ENCODE results near the gene RABGAP1L.
A peak's percentile ranks its signal among the peaks of the same experiment; 100 is the strongest.
"Not testable (repeated sequence)": the region's sequence is repeated elsewhere in the genome, so short reads cannot be mapped to it uniquely, and the experiment has no call there.

RABGAP1L gene

DNA sequence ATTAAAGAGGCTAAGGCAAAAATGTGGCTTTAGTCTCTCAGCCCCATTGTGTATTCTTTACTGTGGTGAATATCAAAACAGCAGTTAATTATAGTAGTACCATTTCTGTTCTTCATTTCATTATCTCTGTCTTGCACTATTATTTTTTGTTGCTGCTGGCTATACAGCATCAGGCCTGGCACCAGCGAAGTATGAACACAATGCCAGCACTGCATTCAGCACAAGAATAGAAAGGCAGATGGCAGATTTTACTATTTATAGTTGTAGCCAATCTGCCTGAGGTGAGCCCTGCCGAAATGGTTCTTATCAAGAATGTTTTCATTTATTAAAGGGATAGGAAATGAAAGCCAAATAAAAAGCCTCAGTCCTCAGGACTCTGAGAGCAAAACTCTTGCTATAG, 360.5 kb downstream of the RABGAP1L start:
- Histone ChIP-seq H2AFZ (ENCODE audit: low read depth, low read length) (peak overlapping the region; percentile 81), H3K9me3 (ENCODE audit: low read length) (no peaks in the 10 kb centered on the region), H3K4me3 (ENCODE audit: low read length) (peak overlapping the region; percentile 16), H3K36me3 (ENCODE audit: insufficient read depth, low read length) (no peaks in the 10 kb centered on the region), H3K4me1 (ENCODE audit: insufficient read depth, low read length) (peaks cover 16% of the 10 kb centered on the region), H3K27me3 (ENCODE audit: insufficient read depth, low read length) (no peaks in the 10 kb centered on the region)

DNA sequence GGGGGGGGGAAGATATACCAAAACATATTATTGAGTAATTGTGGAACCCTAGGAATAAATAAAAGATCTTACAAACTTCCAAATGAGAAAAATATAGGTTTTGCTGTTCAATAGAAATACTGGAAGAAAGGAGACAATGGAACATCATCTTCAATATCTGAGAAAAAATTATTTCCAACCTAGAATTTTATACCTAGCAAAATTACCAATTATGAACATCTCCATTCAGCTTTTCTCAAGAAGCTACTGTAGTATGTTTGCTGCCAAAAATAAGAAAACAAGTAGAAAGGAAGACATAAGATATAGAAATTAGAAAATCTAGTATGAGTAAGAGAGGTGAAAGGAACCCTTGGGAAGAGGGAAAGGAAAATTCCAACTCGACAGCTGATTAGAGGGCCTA, 372.4 kb downstream of the RABGAP1L start:
- no peak overlapping the region for H3K4me3 ChIP-seq (ENCODE audit: low read length)
- no peaks in the 10 kb centered on the region for H3K27me3 ChIP-seq (ENCODE audit: insufficient read depth, low read length)
- no peaks in the 10 kb centered on the region for H3K36me3 ChIP-seq (ENCODE audit: insufficient read depth, low read length)
- no peaks in the 10 kb centered on the region for H3K4me1 ChIP-seq (ENCODE audit: insufficient read depth, low read length)
- no peak overlapping the region for H2AFZ ChIP-seq (ENCODE audit: low read depth, low read length)
- no peaks in the 10 kb centered on the region for H3K9me3 ChIP-seq (ENCODE audit: low read length)

DNA sequence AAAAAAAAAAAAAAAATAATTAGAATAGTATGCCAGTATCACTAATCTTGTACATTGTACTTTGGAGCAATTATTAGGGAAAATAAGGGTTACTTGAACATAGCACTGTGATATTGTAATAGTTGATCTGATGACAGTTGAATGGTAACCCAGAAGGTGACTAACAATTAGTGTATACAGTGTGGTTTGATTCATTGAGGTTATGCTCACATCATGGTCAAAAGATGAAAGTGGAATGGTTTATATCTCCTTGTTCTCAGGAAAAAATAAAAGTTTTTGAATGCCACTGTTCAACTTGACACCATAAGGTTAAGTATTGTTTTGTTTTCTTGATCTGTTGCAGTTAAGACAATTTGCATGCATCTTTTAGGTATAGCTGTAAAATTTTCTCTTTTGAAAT, 375.5 kb downstream of the RABGAP1L start:
- Histone ChIP-seq H3K9me3 (ENCODE audit: low read length) (no peaks in the 10 kb centered on the region), H3K36me3 (ENCODE audit: insufficient read depth, low read length) (no peaks in the 10 kb centered on the region), H2AFZ (ENCODE audit: low read depth, low read length) (no peak overlapping the region), H3K4me1 (ENCODE audit: insufficient read depth, low read length) (no peaks in the 10 kb centered on the region), H3K27me3 (ENCODE audit: insufficient read depth, low read length) (no peaks in the 10 kb centered on the region), H3K4me3 (ENCODE audit: low read length) (no peak overlapping the region)

DNA sequence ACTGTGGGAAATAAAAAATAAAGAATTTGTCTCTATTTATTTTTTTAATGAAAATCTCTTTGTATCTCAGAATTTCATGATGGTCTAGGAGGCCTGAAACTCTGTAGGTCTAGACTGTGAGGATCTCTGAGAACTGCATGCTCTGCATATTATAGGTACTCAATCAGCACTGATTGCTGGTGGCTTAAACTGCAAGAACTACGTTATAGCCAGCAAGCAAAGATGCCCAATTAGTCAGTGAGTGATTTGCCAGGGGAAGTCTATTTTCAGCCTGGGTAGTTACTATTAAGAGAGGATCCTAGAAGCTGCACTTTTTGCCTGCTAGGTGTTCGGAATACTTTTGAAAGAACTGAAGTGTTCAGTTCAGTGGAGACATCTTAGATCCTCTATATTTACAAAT, 375.9 kb downstream of the RABGAP1L start:
- Histone ChIP-seq H3K4me3 (ENCODE audit: low read length) (no peak overlapping the region), H3K36me3 (ENCODE audit: insufficient read depth, low read length) (no peaks in the 10 kb centered on the region), H2AFZ (ENCODE audit: low read depth, low read length) (no peak overlapping the region), H3K27me3 (ENCODE audit: insufficient read depth, low read length) (no peaks in the 10 kb centered on the region), H3K9me3 (ENCODE audit: low read length) (no peaks in the 10 kb centered on the region), H3K4me1 (ENCODE audit: insufficient read depth, low read length) (no peaks in the 10 kb centered on the region)

DNA sequence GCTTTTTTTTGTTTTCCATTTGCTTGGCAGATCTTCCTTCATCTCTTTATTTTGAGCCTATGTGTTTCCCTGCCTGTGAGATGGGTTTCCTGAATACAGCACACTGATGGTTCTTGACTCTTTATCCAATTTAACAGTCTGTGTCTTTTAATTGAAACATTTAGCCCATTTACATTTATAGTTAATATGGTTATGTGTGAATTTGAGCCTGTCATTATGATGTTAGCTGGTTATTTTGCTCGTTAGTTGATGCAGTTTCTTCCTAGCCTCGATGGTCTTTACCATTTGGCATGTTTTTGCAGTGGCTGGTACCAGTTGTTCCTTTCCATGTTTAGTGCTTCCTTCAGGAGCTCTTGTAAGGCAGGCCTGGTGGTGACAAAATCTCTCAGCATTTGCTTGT, 384.1 kb downstream of the RABGAP1L start:
- H2AFZ ChIP-seq (ENCODE audit: low read depth, low read length); H3K36me3 ChIP-seq (ENCODE audit: insufficient read depth, low read length); H3K27me3 ChIP-seq (ENCODE audit: insufficient read depth, low read length); H3K4me1 ChIP-seq (ENCODE audit: insufficient read depth, low read length); H3K9me3 ChIP-seq (ENCODE audit: low read length); H3K4me3 ChIP-seq (ENCODE audit: low read length): not testable (repeated sequence)

DNA sequence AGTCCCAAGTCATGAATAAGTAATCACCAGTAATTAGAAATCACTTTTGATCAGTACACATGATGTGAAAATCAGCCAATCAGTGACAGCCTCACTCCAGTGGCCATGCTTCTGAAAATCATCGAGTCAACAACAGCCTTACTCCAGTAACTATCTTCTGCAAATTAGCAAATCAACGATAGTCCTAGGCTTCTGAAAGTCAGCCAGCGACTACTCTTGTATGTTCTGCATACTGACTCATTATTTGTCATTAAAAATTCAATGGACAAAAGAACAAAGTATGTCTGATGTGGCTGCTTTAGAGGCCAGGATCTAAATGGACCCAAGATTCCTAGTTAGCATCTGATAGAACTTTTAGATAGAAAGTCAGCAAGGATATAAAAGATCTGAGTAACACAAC, 391.0 kb downstream of the RABGAP1L start:
- peaks cover 3% of the 10 kb centered on the region for H3K9me3 ChIP-seq (ENCODE audit: low read length)
- H2AFZ ChIP-seq (ENCODE audit: low read depth, low read length): no peak overlapping the region
- no peaks in the 10 kb centered on the region for H3K27me3 ChIP-seq (ENCODE audit: insufficient read depth, low read length)
- H3K4me3 ChIP-seq (ENCODE audit: low read length): no peak overlapping the region
- no peaks in the 10 kb centered on the region for H3K36me3 ChIP-seq (ENCODE audit: insufficient read depth, low read length)
- no peaks in the 10 kb centered on the region for H3K4me1 ChIP-seq (ENCODE audit: insufficient read depth, low read length)

DNA sequence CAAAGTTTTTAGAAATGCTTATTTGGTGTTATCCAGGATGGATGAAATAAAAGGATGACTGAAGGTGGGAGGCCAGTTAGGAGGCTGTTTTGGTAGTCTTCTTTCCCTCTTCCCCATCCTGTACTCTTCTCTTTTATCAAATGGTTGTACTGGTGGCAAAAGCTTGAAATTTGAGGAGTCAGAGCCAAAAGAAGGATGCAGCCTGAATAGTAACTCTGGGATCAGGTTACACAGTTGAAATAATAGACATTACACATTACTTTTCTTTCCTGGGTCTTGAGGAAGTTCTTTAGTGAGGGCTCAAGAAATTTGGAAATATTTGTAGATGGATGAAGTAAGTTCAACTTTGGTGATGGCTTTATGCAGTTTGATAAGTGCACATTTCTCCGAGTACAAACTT, 397.1 kb downstream of the RABGAP1L start:
- Histone ChIP-seq H2AFZ (ENCODE audit: low read depth, low read length) (no peak overlapping the region), H3K36me3 (ENCODE audit: insufficient read depth, low read length) (no peaks in the 10 kb centered on the region), H3K4me1 (ENCODE audit: insufficient read depth, low read length) (peaks cover 8% of the 10 kb centered on the region), H3K4me3 (ENCODE audit: low read length) (no peak overlapping the region), H3K27me3 (ENCODE audit: insufficient read depth, low read length) (no peaks in the 10 kb centered on the region), H3K9me3 (ENCODE audit: low read length) (no peaks in the 10 kb centered on the region)

DNA sequence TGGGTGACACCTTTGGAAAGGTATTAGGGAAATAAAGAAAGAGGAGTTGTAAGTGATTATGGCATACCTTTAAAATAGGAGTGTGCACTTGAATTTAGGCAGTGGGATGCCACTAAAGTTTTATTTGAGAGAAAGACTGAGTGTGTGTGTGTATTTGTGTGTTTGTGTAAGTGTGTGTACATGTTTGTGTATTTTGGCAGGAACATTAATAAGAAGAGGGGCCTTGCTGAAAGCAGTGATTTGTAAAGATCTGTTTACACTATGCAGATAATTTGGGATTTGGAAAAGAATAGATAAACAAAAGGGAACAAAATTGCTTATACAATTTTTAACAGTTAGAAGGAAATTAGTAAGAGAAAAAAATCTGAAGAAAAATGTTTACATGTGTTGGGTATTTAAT, 409.2 kb downstream of the RABGAP1L start:
- Histone ChIP-seq H3K4me1 (ENCODE audit: insufficient read depth, low read length) (no peaks in the 10 kb centered on the region), H3K4me3 (ENCODE audit: low read length) (no peak overlapping the region), H2AFZ (ENCODE audit: low read depth, low read length) (no peak overlapping the region), H3K36me3 (ENCODE audit: insufficient read depth, low read length) (no peaks in the 10 kb centered on the region), H3K27me3 (ENCODE audit: insufficient read depth, low read length) (no peaks in the 10 kb centered on the region), H3K9me3 (ENCODE audit: low read length) (no peaks in the 10 kb centered on the region)

DNA sequence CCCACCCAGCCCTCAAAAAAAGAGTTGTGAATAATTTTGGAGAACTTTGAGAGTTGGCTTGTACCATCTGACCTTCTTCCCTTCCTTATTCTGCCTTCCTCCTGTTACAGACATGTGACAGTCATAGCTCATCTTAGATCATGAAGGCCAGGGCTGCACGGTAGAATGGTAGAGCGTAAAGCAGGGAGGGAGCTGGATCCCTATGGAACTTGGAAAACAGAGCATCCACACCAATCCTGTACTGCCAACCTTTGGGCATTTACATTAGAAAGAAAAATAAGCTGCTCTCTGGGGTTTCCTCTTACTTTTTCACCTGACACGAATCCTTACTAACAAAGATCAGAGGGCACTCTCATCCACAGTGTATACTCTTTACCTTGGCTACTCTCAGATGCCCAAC, 409.9 kb downstream of the RABGAP1L start:
- H3K4me3 ChIP-seq (ENCODE audit: low read length): no peak overlapping the region
- H3K36me3 ChIP-seq (ENCODE audit: insufficient read depth, low read length): no peaks in the 10 kb centered on the region
- H3K9me3 ChIP-seq (ENCODE audit: low read length): no peaks in the 10 kb centered on the region
- no peaks in the 10 kb centered on the region for H3K4me1 ChIP-seq (ENCODE audit: insufficient read depth, low read length)
- H3K27me3 ChIP-seq (ENCODE audit: insufficient read depth, low read length): no peaks in the 10 kb centered on the region
- no peak overlapping the region for H2AFZ ChIP-seq (ENCODE audit: low read depth, low read length)

DNA sequence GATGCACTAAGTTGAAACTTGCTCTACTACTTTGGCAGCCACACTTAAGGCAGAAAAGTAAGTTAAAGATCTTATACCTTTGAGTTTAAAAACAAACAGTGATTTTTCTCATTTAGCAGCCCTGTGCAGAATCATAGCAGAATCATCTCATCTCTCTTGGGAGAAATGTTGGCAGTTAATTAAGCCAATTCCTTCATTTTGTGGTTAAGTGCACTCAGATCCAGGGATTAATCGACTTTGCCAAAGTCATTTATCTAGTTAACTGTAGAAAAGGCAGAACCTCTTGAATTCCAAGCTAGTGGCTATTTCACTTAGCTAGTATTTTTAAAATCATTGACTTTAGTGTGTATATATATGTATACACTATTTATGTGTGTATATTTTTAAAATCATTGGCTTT, 413.5 kb downstream of the RABGAP1L start:
- Histone ChIP-seq H2AFZ (ENCODE audit: low read depth, low read length) (no peak overlapping the region), H3K36me3 (ENCODE audit: insufficient read depth, low read length) (no peaks in the 10 kb centered on the region), H3K4me1 (ENCODE audit: insufficient read depth, low read length) (no peaks in the 10 kb centered on the region), H3K27me3 (ENCODE audit: insufficient read depth, low read length) (no peaks in the 10 kb centered on the region), H3K9me3 (ENCODE audit: low read length) (peaks cover 2% of the 10 kb centered on the region), H3K4me3 (ENCODE audit: low read length) (no peak overlapping the region)

DNA sequence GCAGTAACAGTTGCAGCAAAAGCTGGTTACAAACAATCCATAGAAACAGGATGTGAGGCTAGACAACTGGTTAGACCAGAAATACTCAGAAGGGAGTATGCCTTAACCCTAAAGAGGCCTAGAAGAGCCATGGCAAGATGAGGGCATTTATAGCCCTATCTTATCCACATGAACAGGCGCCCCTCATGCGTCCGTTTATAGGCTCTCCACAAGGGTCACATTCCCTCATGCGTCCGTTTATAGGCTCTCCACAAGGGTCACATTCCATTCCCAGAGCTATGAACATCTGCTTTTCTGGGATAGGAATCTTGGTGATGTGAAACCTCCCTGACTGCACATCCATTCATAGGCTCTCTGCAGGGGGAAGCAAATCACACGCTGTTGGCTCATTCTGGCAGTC, 416.8 kb downstream of the RABGAP1L start:
- H3K9me3 ChIP-seq (ENCODE audit: low read length); H2AFZ ChIP-seq (ENCODE audit: low read depth, low read length); H3K4me3 ChIP-seq (ENCODE audit: low read length); H3K36me3 ChIP-seq (ENCODE audit: insufficient read depth, low read length); H3K27me3 ChIP-seq (ENCODE audit: insufficient read depth, low read length); H3K4me1 ChIP-seq (ENCODE audit: insufficient read depth, low read length): not testable (repeated sequence)

DNA sequence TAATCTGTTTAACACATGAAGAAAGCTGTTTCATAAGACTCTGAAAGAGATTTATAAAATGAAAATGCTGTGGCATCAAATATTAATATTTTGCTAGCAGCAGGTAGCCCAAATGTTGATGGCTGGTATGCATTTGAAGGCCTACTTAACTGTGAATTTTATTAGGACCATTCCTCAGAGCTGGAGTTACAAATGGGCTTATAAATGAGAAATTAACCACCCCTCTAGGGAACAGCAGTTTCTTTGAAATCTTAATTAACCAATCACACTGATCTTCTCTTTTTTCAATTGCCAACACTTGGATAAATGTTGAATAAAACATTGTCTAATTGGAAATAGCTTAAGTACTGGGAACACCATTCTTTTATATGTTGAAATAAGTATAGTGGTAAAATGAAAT, 418.4 kb downstream of the RABGAP1L start:
- Histone ChIP-seq H3K9me3 (ENCODE audit: low read length) (peaks cover 2% of the 10 kb centered on the region), H3K27me3 (ENCODE audit: insufficient read depth, low read length) (no peaks in the 10 kb centered on the region), H3K4me1 (ENCODE audit: insufficient read depth, low read length) (no peaks in the 10 kb centered on the region), H3K36me3 (ENCODE audit: insufficient read depth, low read length) (no peaks in the 10 kb centered on the region), H3K4me3 (ENCODE audit: low read length) (no peak overlapping the region), H2AFZ (ENCODE audit: low read depth, low read length) (no peak overlapping the region)

DNA sequence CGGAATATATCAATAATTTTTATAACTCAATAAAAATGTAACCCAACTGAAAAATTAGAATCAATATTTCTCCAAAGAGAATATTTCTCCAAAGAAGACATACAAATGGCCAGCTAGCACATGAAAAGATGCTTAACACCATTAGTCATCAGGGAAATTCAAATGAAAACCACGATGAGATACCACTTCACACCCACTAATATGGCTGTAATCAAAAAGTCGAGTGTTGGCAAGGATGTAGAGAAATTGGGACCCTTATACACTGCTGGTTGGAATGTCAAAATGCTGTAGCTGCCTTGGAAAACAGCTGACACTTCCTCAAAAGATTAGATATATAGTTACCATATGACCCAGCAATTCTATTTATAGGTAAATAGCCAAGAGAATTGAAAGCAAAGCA, 421.5 kb downstream of the RABGAP1L start:
- Histone ChIP-seq H3K4me1 (ENCODE audit: insufficient read depth, low read length) (no peaks in the 10 kb centered on the region), H3K4me3 (ENCODE audit: low read length) (no peak overlapping the region), H3K9me3 (ENCODE audit: low read length) (peaks cover 2% of the 10 kb centered on the region), H3K36me3 (ENCODE audit: insufficient read depth, low read length) (no peaks in the 10 kb centered on the region), H2AFZ (ENCODE audit: low read depth, low read length) (no peak overlapping the region), H3K27me3 (ENCODE audit: insufficient read depth, low read length) (no peaks in the 10 kb centered on the region)

DNA sequence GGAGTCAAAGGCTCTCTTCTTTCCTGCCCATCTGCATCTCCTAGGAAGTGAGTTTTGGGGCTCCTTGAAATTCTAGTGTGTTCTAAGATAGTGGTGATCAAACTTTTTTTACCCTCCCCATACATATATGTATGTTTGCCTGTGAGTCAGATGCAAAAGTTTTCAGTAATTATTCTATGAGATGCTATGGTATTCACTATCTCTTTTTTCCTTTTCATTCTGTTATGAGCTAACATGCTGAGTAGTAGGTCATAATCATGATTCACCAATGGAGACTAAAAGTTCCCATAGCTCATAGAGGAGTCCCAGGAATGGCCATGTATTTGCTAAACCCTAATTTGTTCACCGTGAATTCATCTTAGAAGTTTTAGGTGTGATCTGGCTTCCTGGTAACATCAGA, 424.0 kb downstream of the RABGAP1L start:
- Histone ChIP-seq H3K4me3 (ENCODE audit: low read length) (no peak overlapping the region), H3K9me3 (ENCODE audit: low read length) (no peaks in the 10 kb centered on the region), H3K27me3 (ENCODE audit: insufficient read depth, low read length) (no peaks in the 10 kb centered on the region), H3K36me3 (ENCODE audit: insufficient read depth, low read length) (no peaks in the 10 kb centered on the region), H3K4me1 (ENCODE audit: insufficient read depth, low read length) (no peaks in the 10 kb centered on the region), H2AFZ (ENCODE audit: low read depth, low read length) (no peak overlapping the region)

Measured in neuron (in vitro differentiated cells).